Naive thymus-derived CD8-positive, alpha-beta T cell (primary cell): ENCODE results near the gene CAMKK1. TPM values are rescaled to one million over a fixed set of nuclear protein-coding genes. Genes with fewer than 3 reads are reported as not detected.

Experiments used
- ATAC-seq, 2 donors: fragments of 150-1000 bp; cut with Tn5 transposase in 1 of 2; sonication (Bioruptor Pico), chemical (Tn5 transposase) in 1 of 2; 1 replicate in 1 of 2; 2 replicates in 1 of 2; pipeline ENCODE4 v1.10.0; 2021; ENCODE audit warnings: mild to moderate bottlenecking in 2 of 2, moderate library complexity in 2 of 2
- POLR2A ChIA-PET: fragments of 350-600 bp; sonication (Branson Sonifier 250); formaldehyde crosslinking; loops from one replicate; lab custom pipeline; 2021; ENCODE audit warnings: antibody characterized with exemption; lab: Charles Lee
- DNase-seq, 10 donors: peaks; one replicate each; pipeline versions ENCODE4 v3.0.0 to v3.0.0-alpha.2; 2020 to 2022
- H3K27ac Mint-ChIP-seq, 10 donors: one replicate each; pipeline ENCODE4 v1.8.0; 2020 to 2022; ENCODE audit warnings: mild to moderate bottlenecking in 10 of 10, mixed read lengths in 10 of 10, moderate library complexity in 4 of 10, inconsistent platforms in 1 of 10
- H3K27me3 Mint-ChIP-seq, 5 donors: one replicate each; pipeline ENCODE4 v1.8.0; 2021 to 2022; ENCODE audit warnings: mixed read lengths in 5 of 5
- H3K36me3 Mint-ChIP-seq, 3 donors: one replicate each; pipeline ENCODE4 v1.8.0; 2020 to 2022; ENCODE audit warnings: mixed read lengths in 3 of 3, mild to moderate bottlenecking in 2 of 3, inconsistent platforms in 1 of 3
- H3K4me1 Mint-ChIP-seq, 4 donors: one replicate each; pipeline ENCODE4 v1.8.0; 2021 to 2022; ENCODE audit warnings: mixed read lengths in 4 of 4
- H3K4me3 Mint-ChIP-seq, 10 donors: one replicate each; pipeline ENCODE4 v1.8.0; 2020 to 2022; ENCODE audit warnings: mild to moderate bottlenecking in 10 of 10, mixed read lengths in 10 of 10, moderate library complexity in 6 of 10, inconsistent platforms in 1 of 10
- H3K9me3 Mint-ChIP-seq, 9 donors: one replicate each; pipeline ENCODE4 v1.8.0; 2020 to 2022; ENCODE audit warnings: mixed read lengths in 9 of 9, mild to moderate bottlenecking in 3 of 9, inconsistent platforms in 1 of 9, moderate library complexity in 1 of 9
- polyA plus RNA-seq, 3 donors: library from polyadenylated mRNA; unstranded; fragments of 300-500 nt; fragmentation: Illumina TruSeq; gene quantifications; one replicate each; pipeline ENCODE4 v1.2.3, GENCODE V29; 2021
- total RNA-seq, 8 experiments: library from RNA in 2 of 8; stranded (reverse) in 2 of 8; gene quantifications; one replicate each; pipeline ENCODE4 v1.2.3 and lab custom pipeline; 2021 to 2026

The CAMKK1 gene
- total and polyA plus RNA-seq, 5 experiments from 2014 or later = 0.33 to 5.3 (median 1.5) TPM

GRCh38 chr17:3884188-3884587, 8.7 kb downstream of the CAMKK1 start:
- H3K36me3 Mint-ChIP-seq = peaks cover 0 to 20% (median 3%) of the 10 kb centered on the region in 3 donors
- DNase-seq = peak in 1 of 10 donors; percentile 54
- no peaks in the 10 kb centered on the region for H3K27me3 Mint-ChIP-seq
- no peak overlapping the region for H3K4me3 Mint-ChIP-seq
- H3K4me1 Mint-ChIP-seq = peaks cover 26 to 28% (median 27%) of the 10 kb centered on the region in 4 donors
- ATAC-seq = no peak
- POLR2A ChIA-PET = interaction anchor here (0.5 to 0.8 kb wide), 2 partner anchors 119 to 146 kb away, joined by 3 read pairs; no protein-coding TSS in a partner anchor
- no peaks in the 10 kb centered on the region for H3K9me3 Mint-ChIP-seq
- H3K27ac Mint-ChIP-seq = no peak overlapping the region

DNA sequence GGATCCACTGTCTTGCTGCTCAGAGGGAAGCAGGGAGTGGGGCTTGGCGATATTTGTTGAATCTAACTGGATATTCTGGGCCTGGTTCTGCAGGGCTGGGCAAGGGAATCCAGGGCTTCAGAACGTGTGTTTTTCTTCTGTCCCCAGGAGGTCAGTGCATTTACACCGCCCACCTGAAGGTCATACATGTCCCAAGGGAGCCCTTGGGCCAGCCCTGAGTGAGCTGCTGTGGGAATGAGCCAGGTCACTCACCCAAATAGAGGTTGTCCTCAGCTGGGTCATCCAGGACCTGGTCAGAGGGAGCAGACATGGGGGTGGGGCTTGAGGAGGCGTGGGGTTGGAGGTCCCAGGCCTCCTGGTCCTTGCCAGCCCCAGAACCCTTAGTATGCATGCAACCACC, 10.6 kb downstream of the CAMKK1 start:
- Mint-ChIP-seq H3K27ac (no peak overlapping the region), H3K4me3 (no peak overlapping the region), H3K27me3 (no peaks in the 10 kb centered on the region), H3K9me3 (no peaks in the 10 kb centered on the region), H3K4me1 (peaks cover 13 to 23% (median 14%) of the 10 kb centered on the region in 4 donors), H3K36me3 (peaks cover 0 to 27% (median 3%) of the 10 kb centered on the region in 3 donors)
- ATAC-seq = no peak
- POLR2A ChIA-PET = no interaction called here
- DNase-seq = no peak

DNA sequence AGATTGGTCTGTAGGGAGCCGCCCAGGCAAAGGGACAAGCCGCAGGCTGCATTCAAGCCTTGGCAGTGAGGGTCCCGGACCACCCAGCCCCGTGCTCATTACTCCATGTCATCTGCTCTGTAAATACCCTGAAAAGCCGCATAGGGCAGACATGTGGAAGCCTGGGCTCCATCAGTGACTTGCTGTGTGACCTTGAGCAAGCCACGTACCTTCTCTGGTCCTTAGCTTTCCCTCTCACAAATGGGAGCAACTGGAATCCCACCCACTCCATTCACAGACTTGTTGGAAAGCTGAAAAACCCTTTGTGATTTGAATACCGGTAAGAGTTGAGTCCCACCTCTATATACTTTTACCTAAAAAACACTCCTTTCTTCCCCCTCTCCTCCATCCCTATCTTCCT, 11.9 kb downstream of the CAMKK1 start:
- Mint-ChIP-seq H3K9me3 (no peaks in the 10 kb centered on the region), H3K4me1 (peaks cover 0 to 11% (median under 1%) of the 10 kb centered on the region in 4 donors), H3K27ac (no peak overlapping the region), H3K4me3 (no peak overlapping the region), H3K27me3 (no peaks in the 10 kb centered on the region), H3K36me3 (peaks cover 0 to 35% (median 4%) of the 10 kb centered on the region in 3 donors)
- POLR2A ChIA-PET = no interaction called here
- ATAC-seq (no peak), DNase-seq (no peak)

DNA sequence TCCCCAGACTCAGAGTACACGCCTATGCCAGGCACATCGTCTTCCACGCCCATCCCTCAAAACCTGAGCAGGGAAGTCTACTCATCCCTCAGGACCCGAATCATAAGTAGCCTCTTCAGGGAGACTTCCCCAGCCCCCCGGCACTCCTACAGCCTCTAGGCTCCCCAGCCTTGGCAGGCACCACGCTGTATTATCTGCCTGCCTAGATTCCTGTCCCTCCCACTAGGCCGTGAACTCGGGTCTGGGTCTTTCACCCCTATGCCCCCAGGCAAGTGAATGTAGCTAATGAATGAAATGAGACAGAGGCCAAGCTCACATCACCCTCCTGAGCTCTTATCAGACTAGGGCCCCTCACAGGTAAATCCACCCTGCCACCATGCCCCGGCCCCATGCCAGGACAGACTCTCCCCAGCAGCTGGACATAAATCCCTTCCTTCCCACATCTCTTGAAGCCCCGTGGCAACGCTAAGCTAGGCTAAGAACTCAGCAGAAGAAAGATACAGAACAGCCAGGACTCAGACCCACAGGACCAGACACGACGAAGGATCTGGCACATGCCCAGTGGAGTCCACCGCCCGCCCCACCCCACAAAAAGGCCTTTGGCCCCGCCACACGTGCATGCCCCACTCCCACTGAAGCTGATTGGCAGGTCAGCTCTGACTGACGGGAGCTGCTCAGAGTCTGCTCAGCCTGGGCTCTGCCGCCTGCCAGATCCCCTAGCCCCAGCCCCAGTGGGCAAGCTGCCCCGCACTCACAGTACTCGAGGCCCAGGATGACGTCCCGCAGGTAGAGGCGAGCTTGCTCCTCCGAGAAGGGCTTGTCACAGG, 13.0 kb downstream of the CAMKK1 start:
- Mint-ChIP-seq H3K4me3 (no peak overlapping the region), H3K36me3 (peaks cover 0 to 39% (median 7%) of the 10 kb centered on the region in 3 donors), H3K27me3 (no peaks in the 10 kb centered on the region), H3K27ac (peak overlapping the region in 3 of 10 donors; percentile 47 to 73 (median 56)), H3K9me3 (no peaks in the 10 kb centered on the region), H3K4me1 (peaks cover 0 to 11% (median 0%) of the 10 kb centered on the region in 4 donors)
- DNase-seq (no peak), ATAC-seq (no peak)
- POLR2A ChIA-PET = no interaction called here

- Mint-ChIP-seq H3K27me3 (no peaks in the 10 kb centered on the region), H3K36me3 (peaks cover 0 to 38% (median 5%) of the 10 kb centered on the region in 3 donors), H3K27ac (peak overlapping the region in 4 of 10 donors; percentile 31 to 63 (median 52)), H3K4me3 (no peak overlapping the region), H3K4me1 (peaks cover 0 to 11% (median 0%) of the 10 kb centered on the region in 4 donors), H3K9me3 (no peaks in the 10 kb centered on the region)
- POLR2A ChIA-PET = interaction anchor here (1.9 kb wide), 1 partner anchor 10 kb away, joined by 7 read pairs; no protein-coding TSS in a partner anchor
- DNase-seq = no peak
- ATAC-seq = no peak
Observed at GRCh38 chr17:3879186-3879585, 13.7 kb downstream of the CAMKK1 start.

DNA sequence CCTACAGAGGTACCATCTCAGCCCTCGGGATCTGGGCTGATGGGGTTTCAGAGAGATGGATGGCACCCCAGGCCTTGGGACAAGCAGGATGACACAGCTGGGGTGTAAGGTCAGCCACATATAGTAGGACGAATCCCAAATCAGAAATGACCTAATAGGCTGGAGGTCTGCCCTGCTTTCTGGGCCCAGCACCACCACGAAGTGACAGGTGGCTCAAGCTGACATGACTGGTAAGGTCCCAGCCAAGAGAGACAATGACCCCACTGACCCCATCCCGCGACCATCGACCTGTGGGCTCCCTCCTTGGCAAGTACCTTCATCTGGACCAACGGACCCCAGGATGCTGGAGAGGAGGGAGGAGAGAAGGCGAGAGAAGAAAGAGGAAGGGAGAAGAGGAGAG, 15.6 kb downstream of the CAMKK1 start:
- Mint-ChIP-seq H3K27me3 (no peaks in the 10 kb centered on the region), H3K27ac (no peak overlapping the region), H3K36me3 (peaks cover 0 to 49% (median 5%) of the 10 kb centered on the region in 3 donors), H3K4me3 (peak overlapping the region in 1 of 10 donors; percentile 29), H3K4me1 (peaks cover 0 to 14% (median 0%) of the 10 kb centered on the region in 4 donors), H3K9me3 (no peaks in the 10 kb centered on the region)
- DNase-seq (no peak), ATAC-seq (no peak)
- POLR2A ChIA-PET = interaction anchor here (1.9 kb wide), 1 partner anchor 12 kb away, joined by 7 read pairs; no protein-coding TSS in a partner anchor

DNA sequence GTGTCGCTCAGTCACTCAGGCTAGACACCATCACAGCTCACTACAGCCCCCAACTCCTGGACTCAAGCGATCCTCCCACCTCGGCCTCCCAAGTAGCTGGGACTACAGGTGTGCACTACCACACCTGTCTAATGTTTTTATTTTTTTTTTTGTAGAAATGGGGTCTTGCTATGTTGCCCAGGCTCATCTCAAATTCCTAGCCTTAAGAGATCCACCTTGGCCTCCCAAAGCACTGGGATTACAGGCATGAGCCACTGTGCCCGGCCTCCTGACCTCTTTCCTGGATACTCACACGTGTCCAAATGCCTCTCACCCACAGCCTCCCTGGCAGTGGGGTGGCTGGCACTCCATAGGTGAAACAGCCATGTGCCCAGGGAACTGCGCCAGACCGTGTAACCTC, 17.5 kb downstream of the CAMKK1 start:
- POLR2A ChIA-PET = no interaction called here
- H3K27ac Mint-ChIP-seq = no peak overlapping the region
- H3K27me3 Mint-ChIP-seq = no peaks in the 10 kb centered on the region
- H3K9me3 Mint-ChIP-seq = no peaks in the 10 kb centered on the region
- ATAC-seq = no peak
- no peak for DNase-seq
- peaks cover 5 to 11% (median 7%) of the 10 kb centered on the region in 4 donors for H3K4me1 Mint-ChIP-seq
- peaks cover 0 to 55% (median 5%) of the 10 kb centered on the region in 3 donors for H3K36me3 Mint-ChIP-seq
- H3K4me3 Mint-ChIP-seq = no peak overlapping the region

GRCh38 chr17:3873862-3874261, 19.0 kb downstream of the CAMKK1 start:
- no peak for DNase-seq
- Mint-ChIP-seq H3K4me3 (no peak overlapping the region), H3K27ac (peak overlapping the region in 4 of 10 donors; percentile 16 to 46 (median 30)), H3K9me3 (no peaks in the 10 kb centered on the region), H3K36me3 (peaks cover 0 to 51% (median 5%) of the 10 kb centered on the region in 3 donors), H3K4me1 (peaks cover 5 to 8% (median 5%) of the 10 kb centered on the region in 4 donors), H3K27me3 (no peaks in the 10 kb centered on the region)
- no peak for ATAC-seq
- POLR2A ChIA-PET = no interaction called here

DNA sequence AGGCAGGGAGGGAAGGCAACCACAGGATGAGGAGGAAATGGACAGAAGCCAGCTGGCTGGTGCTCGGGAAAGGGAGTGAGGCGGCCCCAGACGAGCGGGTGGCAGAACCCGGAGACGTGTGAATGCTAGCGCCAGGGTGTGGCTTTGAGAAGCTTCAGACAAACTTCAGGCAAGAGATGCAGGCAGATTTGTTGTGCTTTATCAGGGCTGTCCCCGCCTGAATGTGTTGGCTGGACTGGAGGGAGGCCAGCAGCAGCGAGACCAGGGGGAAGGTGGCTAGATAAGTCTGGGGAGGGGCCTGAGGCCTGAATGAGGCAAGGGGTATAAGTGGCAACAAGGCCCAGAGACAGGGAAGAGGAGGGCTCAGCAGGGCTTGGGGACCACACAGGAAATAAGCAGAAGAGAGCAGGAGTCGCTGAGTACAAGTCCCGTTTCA, 22.0 kb downstream of the CAMKK1 start:
- Mint-ChIP-seq H3K36me3 (peaks cover 0 to 37% (median 3%) of the 10 kb centered on the region in 3 donors), H3K9me3 (no peaks in the 10 kb centered on the region), H3K27me3 (no peaks in the 10 kb centered on the region), H3K4me3 (peak overlapping the region in 4 of 10 donors; percentile 48 to 76 (median 70)), H3K4me1 (peaks cover 5 to 8% (median 6%) of the 10 kb centered on the region in 4 donors), H3K27ac (peak overlapping the region in 9 of 10 donors; percentile 27 to 98 (median 90))
- DNase-seq = peak in 1 of 10 donors; percentile 32
- POLR2A ChIA-PET = no interaction called here
- ATAC-seq = no peak

DNA sequence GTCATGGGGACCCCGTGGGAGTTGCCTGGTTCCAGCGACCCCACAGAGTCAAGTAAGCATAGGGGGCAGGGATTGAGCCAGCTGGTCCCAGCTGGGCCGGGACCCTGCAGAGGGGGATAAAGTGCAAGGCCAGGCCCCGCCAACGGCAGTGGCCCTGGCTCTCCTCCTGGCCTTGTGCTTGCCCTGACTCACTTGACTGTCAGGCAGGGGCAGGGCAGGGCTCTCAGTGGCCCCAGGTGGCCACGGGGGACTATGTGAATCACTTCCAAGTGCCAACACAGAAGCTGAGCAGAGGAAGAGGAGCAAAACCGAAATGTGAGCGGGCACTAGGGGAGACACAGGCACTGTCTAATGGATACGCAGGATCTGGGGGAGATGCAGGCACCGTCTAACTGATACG, 25.2 kb downstream of the CAMKK1 start:
- Mint-ChIP-seq H3K27ac (peak overlapping the region in 1 of 10 donors; percentile 55), H3K4me1 (peaks cover 5 to 8% (median 5%) of the 10 kb centered on the region in 4 donors), H3K27me3 (no peaks in the 10 kb centered on the region), H3K36me3 (peaks cover 0 to 11% (median 0%) of the 10 kb centered on the region in 3 donors), H3K4me3 (no peak overlapping the region), H3K9me3 (no peaks in the 10 kb centered on the region)
- ATAC-seq (no peak), DNase-seq (no peak)
- POLR2A ChIA-PET = no interaction called here

GRCh38 chr17:3867106-3867505, 25.7 kb downstream of the CAMKK1 start:
- Mint-ChIP-seq H3K27me3 (no peaks in the 10 kb centered on the region), H3K36me3 (peaks cover 0 to 15% (median 0%) of the 10 kb centered on the region in 3 donors), H3K4me3 (no peak overlapping the region), H3K9me3 (no peaks in the 10 kb centered on the region), H3K27ac (peak overlapping the region in 3 of 10 donors; percentile 0 to 55 (median 43)), H3K4me1 (peaks cover 5 to 8% (median 5%) of the 10 kb centered on the region in 4 donors)
- no peak for ATAC-seq
- POLR2A ChIA-PET = no interaction called here
- peak in 1 of 10 donors; percentile 19 for DNase-seq

DNA sequence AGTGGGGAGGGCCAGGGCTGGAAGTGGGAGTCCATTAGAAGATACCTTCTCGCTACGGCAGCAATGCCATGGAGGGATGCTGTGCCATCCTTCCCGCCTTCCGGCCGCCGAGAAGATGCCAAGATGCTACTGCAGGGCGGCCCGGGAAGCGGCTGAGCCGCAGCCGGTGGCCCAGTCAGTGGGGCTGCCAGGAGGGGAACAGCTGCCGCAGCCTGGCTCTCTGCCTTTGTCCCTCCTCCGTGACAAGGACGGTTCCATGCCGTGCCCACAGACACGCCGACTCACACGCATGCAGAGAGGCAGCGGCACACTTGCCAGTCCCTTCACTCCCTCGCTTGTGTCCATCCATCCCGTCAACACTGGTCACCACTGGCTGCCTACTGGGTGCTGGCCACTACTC, 26.6 kb downstream of the CAMKK1 start:
- POLR2A ChIA-PET = no interaction called here
- Mint-ChIP-seq H3K27me3 (no peaks in the 10 kb centered on the region), H3K4me1 (peaks cover 5 to 8% (median 5%) of the 10 kb centered on the region in 4 donors)

DNA sequence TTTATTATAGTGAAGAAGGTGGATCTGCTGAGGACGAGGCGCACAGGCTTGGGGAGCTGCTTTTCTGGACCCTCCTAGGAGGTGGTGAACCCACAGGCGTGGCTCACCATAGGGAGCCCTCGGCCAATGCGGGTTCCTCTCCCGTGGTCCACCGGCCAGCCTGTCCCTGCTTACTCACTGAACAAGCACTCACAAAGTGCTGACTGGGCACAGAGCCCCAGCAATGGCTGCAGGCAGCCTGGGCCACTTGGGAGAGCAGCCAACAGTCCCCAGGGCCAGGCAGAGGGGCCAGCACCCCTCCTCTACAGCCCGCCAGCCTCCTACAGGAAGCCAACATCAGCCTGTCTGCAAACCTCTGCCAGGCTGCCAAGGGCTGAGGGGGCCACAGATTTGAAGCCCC, 27.7 kb downstream of the CAMKK1 start:
- Mint-ChIP-seq H3K36me3 (peaks cover 0 to 10% (median 0%) of the 10 kb centered on the region in 3 donors), H3K4me3 (no peak overlapping the region), H3K27me3 (no peaks in the 10 kb centered on the region), H3K27ac (peak overlapping the region in 1 of 10 donors; percentile 31), H3K4me1 (peaks cover 0 to 5% (median 0%) of the 10 kb centered on the region in 4 donors), H3K9me3 (no peaks in the 10 kb centered on the region)
- no peak for DNase-seq
- ATAC-seq = no peak
- POLR2A ChIA-PET = no interaction called here

More for the DNA sequence above, 26.6 kb downstream of the CAMKK1 start:
- DNase-seq (peak in 1 of 10 donors; percentile 34), ATAC-seq (no peak)
- Mint-ChIP-seq H3K4me3 (no peak overlapping the region), H3K27ac (no peak overlapping the region), H3K9me3 (no peaks in the 10 kb centered on the region), H3K36me3 (peaks cover 0 to 12% (median 0%) of the 10 kb centered on the region in 3 donors)
